ENCODE results near the gene SLC43A2.

Gene SLC43A2

DNA sequence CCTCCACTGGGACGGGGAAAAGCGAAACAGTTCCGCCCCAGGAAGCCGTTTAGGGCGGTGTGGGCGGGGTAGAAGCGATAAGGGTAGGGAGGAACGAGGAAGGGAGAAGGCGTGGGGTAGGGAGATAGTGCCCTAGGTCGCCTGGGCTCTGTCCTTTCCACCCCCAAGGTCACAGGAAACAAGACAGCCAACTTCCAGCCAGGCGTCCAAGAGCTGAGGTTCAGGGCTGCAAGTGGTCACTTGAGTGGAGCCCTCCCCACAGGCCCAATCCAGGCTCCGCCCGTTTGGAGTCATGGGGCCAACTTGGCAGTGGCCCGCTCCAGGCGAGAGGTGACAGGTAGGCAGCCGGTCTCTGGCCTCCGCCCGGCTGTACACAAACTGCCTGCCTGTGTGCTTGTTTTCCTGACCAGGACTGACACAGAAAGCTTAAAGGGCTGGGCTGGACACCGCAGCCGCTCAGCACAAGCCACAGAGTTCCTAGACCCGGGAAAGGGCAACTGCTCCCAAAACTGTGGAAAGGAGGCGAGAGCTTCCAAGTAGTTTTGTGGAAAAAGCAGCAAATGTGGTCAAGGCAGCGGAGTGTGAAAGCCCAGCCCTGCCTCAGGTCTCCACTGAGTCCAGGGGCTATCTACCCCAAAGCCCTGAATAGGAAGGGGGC is 21.3 kb upstream of the SLC43A2 start, which contains the start of gene RILP:
Gene RILP, minus strand, starts transcription at position 23 of the 658 bp plus-strand sequence. CDS start 62 bp downstream, outside the sequence.
- Histone ChIP-seq H3K9ac (ENCODE audit: low read depth, low read length) (peak within 1 kb of the TSS; percentile 11; the same call in 1 of the 2 replicates), H3K4me3 (ENCODE audit: low read depth, low read length) (peak within 1 kb of the TSS; percentile 71), H3K36me3 (ENCODE audit: control insufficient read depth, insufficient read depth, low read length) (peaks cover 50% of the 10 kb centered on the region), H3K27me3 (ENCODE audit: control insufficient read depth, insufficient read depth, low read length) (no peaks in the 10 kb centered on the region), H3K27ac (ENCODE audit: low read depth, low read length) (peak within 1 kb of the TSS; percentile 87), H3K4me1 (ENCODE audit: control insufficient read depth, insufficient read depth, low read length) (peaks cover 24% of the 10 kb centered on the region), H3K9me3 (ENCODE audit: control insufficient read depth, insufficient read depth, low read length) (no peaks in the 10 kb centered on the region)

DNA sequence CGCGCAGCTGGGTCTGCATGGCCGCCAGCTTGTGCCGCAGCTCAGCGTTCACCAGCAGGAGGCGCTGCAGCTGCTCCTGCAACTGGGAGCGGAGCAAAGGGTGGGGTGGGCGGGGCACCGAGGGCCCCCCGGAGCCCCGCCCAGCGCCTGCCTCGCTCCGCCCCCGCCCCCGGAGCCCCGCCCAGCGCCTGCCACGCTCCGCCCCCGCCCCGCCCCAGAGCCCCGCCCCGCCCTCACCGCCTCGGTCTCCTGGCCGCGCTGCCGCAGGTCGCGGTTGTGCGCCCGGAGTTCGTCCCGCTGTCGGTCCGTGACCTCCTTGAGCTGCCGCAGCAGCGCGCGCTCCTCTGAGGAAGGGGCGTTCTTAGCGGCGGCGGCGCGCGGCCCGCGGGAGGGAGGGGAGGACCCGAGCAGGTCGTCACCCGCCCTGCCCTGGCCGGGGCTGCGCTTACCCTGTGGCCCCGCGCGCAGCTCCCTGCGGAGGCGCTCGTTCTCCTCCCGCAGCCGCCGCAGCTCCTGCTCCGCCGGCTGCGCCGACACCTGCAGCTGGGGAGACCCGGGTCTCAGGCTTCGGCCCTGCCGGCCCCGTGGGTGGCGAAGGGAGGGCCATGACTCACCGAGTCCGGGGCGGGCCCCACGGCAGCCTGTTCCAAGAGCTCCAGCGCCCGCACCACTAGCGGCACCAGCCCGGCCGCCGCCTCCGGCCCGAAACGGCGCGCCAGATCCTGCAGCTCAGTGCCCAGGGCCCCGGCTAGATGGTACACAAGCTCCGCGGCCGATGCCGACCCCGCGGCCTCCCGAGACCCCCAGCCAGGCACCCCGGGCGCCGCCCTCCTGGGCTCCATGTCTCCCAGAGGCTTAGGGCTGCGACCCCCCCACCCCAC is 20.6 kb upstream of the SLC43A2 start:
- H3K4me3 ChIP-seq (ENCODE audit: low read depth, low read length): peak overlapping the region; percentile 71
- H3K27me3 ChIP-seq (ENCODE audit: control insufficient read depth, insufficient read depth, low read length): peaks cover 4% of the 10 kb centered on the region
- H3K9ac ChIP-seq (ENCODE audit: low read depth, low read length): no peak overlapping the region
- H3K27ac ChIP-seq (ENCODE audit: low read depth, low read length): peak overlapping the region; percentile 87
- no peaks in the 10 kb centered on the region for H3K9me3 ChIP-seq (ENCODE audit: control insufficient read depth, insufficient read depth, low read length)
- peaks cover 42% of the 10 kb centered on the region for H3K36me3 ChIP-seq (ENCODE audit: control insufficient read depth, insufficient read depth, low read length)
- peaks cover 32% of the 10 kb centered on the region for H3K4me1 ChIP-seq (ENCODE audit: control insufficient read depth, insufficient read depth, low read length)

GRCh38 chr17:1648173-1648962 is 19.7 kb upstream of the SLC43A2 start:
- Histone ChIP-seq H3K4me1 (ENCODE audit: control insufficient read depth, insufficient read depth, low read length) (peaks cover 36% of the 10 kb centered on the region), H3K36me3 (ENCODE audit: control insufficient read depth, insufficient read depth, low read length) (peaks cover 34% of the 10 kb centered on the region), H3K4me3 (ENCODE audit: low read depth, low read length) (peak overlapping the region; percentile 71), H3K27me3 (ENCODE audit: control insufficient read depth, insufficient read depth, low read length) (peaks cover 11% of the 10 kb centered on the region), H3K27ac (ENCODE audit: low read depth, low read length) (peak overlapping the region; percentile 28), H3K9me3 (ENCODE audit: control insufficient read depth, insufficient read depth, low read length) (no peaks in the 10 kb centered on the region), H3K9ac (ENCODE audit: low read depth, low read length) (peak overlapping the region; percentile 11; the same call in 1 of the 2 replicates)

DNA sequence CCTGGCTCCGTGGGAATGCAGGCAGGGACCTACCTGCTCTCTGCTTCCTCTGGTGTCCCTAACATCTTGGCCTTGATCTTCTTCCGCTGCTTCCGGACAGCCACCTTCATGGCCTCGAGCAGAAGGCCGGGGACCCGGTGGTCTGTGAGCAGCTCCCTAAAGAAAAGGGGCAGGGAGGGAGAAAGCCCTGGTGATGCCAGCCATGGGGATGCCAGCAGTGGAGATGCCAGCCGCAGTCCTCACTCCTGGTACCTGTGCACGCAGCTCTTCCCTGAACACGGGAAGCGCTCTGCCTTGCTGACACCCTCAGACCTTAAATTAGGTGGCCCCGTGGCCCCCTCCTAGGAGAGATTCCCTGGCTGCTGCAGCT is 19.2 kb upstream of the SLC43A2 start:
- H3K27ac ChIP-seq (ENCODE audit: low read depth, low read length): no peak overlapping the region
- H3K4me1 ChIP-seq (ENCODE audit: control insufficient read depth, insufficient read depth, low read length): peaks cover 36% of the 10 kb centered on the region
- no peak overlapping the region for H3K4me3 ChIP-seq (ENCODE audit: low read depth, low read length)
- peaks cover 28% of the 10 kb centered on the region for H3K36me3 ChIP-seq (ENCODE audit: control insufficient read depth, insufficient read depth, low read length)
- no peak overlapping the region for H3K9ac ChIP-seq (ENCODE audit: low read depth, low read length)
- H3K27me3 ChIP-seq (ENCODE audit: control insufficient read depth, insufficient read depth, low read length): peaks cover 11% of the 10 kb centered on the region
- H3K9me3 ChIP-seq (ENCODE audit: control insufficient read depth, insufficient read depth, low read length): no peaks in the 10 kb centered on the region

GRCh38 chr17:1646199-1646875 is 17.7 kb upstream of the SLC43A2 start:
- Histone ChIP-seq H3K9me3 (ENCODE audit: control insufficient read depth, insufficient read depth, low read length) (no peaks in the 10 kb centered on the region), H3K4me3 (ENCODE audit: low read depth, low read length) (no peak overlapping the region), H3K27ac (ENCODE audit: low read depth, low read length) (no peak overlapping the region), H3K9ac (ENCODE audit: low read depth, low read length) (no peak overlapping the region), H3K4me1 (ENCODE audit: control insufficient read depth, insufficient read depth, low read length) (peaks cover 36% of the 10 kb centered on the region), H3K36me3 (ENCODE audit: control insufficient read depth, insufficient read depth, low read length) (peaks cover 14% of the 10 kb centered on the region), H3K27me3 (ENCODE audit: control insufficient read depth, insufficient read depth, low read length) (peaks cover 11% of the 10 kb centered on the region)

DNA sequence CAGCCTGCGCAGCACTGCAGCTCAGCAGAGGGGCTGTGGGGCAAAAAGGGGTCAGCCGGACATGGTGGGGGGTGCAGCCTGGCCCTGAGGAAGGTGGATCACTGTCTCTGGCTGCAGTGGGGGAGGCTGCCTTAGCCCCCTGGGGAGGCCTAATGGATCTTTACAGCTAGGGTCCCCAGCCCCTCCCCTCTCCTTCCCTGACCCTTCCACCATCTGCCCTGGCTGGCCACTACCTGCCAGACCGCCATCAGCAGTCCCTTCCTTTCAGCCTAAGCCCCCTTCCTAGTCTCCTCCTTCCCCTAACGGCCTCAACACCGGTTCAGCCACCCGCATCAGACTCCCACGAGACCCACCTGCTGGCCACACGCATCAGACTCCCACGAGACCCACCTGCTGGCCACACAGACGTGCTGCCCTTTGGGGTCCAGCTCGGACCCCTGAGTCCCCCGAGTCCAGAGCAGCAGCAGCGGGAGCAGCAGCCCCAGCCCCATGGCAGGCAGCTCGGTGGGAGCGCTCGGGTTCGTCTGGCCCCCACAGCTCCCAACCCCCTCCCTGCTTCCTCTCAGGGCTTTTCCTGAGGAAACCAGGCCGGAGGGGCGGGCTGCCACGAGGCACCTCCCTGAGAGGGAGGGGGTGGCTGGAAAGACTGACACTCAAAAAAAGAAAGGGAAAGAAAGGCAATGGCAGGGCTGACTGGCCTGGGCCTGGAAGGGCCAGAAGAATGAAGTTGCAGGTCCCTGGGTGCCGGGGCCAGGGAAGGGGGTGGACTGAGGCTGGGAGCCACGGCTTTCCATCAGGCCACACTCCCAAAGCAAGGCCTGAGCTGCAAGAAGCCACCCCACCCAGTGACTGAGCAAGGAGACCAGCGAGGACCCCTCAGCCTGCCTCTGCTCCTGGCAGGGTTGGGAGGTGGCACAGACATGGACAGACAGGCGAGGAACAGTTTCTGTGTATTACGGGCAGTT is 16.9 kb upstream of the SLC43A2 start, which contains the start of gene SCARF1:
Gene SCARF1, minus strand, starts transcription at position 526 of the 965 bp plus-strand sequence. Its CDS starts 35 bp downstream, at position 491.
- H3K27ac ChIP-seq (ENCODE audit: low read depth, low read length): no peak within 1 kb of the TSS
- H3K9ac ChIP-seq (ENCODE audit: low read depth, low read length): no peak within 1 kb of the TSS
- peaks cover 36% of the 10 kb centered on the region for H3K4me1 ChIP-seq (ENCODE audit: control insufficient read depth, insufficient read depth, low read length)
- peaks cover 5% of the 10 kb centered on the region for H3K36me3 ChIP-seq (ENCODE audit: control insufficient read depth, insufficient read depth, low read length)
- H3K27me3 ChIP-seq (ENCODE audit: control insufficient read depth, insufficient read depth, low read length): peaks cover 11% of the 10 kb centered on the region
- H3K4me3 ChIP-seq (ENCODE audit: low read depth, low read length): no peak within 1 kb of the TSS
- no peaks in the 10 kb centered on the region for H3K9me3 ChIP-seq (ENCODE audit: control insufficient read depth, insufficient read depth, low read length)

DNA sequence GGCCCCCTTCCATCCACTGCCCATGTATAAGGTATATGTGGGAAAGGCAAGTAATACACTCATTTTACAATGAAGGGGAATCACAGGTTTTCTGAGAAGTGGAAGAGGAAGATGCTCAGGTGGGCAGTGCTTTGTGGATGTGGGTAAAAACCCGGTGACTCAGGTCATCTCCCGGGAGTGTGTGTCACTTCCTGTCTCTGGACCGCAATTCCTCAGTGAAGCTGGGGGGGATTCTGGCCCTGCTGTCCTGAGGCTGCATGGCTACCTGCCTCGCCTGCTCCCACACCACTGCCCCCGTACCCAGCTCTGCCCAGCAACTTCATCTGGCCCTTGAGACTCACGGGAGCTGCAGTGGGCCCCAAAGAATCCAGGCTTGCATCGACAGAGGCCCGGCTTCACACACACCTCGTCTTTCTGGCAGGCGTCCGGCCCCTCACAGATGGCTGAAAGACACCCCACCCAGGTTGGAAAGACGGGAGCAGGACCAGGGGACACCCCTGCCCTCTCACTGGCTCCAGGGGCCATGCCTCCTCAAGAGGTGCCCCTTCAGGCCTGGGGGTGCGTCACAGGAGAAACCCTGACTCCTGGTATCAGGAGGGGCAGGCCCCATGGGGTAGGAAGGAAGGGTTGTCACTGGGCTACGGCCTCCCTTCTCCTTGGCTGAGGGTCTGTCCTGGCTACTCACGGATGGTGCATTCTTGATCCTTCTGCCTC is 16.0 kb upstream of the SLC43A2 start:
- Histone ChIP-seq H3K4me1 (ENCODE audit: control insufficient read depth, insufficient read depth, low read length) (peaks cover 32% of the 10 kb centered on the region), H3K27ac (ENCODE audit: low read depth, low read length) (no peak overlapping the region), H3K27me3 (ENCODE audit: control insufficient read depth, insufficient read depth, low read length) (peaks cover 11% of the 10 kb centered on the region), H3K36me3 (ENCODE audit: control insufficient read depth, insufficient read depth, low read length) (no peaks in the 10 kb centered on the region), H3K9me3 (ENCODE audit: control insufficient read depth, insufficient read depth, low read length) (no peaks in the 10 kb centered on the region), H3K4me3 (ENCODE audit: low read depth, low read length) (no peak overlapping the region), H3K9ac (ENCODE audit: low read depth, low read length) (no peak overlapping the region)

DNA sequence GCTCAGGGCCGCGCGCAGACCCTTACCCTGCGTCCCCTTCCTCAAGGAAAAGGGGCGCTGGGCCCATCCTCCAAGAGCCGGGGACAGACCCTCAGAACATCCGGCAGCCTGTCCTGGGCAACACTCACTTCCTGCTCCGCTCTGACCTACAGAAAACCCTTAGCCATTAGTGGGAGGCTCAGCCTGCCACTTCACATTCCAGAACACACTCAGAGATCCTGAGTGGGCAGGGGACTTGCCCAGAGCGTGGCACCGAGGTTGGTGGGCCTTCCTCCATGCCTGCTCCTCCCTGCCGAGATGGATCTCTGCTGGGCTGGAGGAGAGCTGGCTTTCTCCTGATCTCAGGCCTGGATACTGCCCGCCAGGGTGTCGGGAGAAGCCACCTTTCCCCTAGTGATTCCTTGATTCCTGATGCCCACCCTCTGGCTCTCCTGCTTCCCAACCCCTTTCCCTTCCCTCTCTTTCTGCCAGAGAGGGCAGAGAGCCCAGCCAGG is 15.4 kb upstream of the SLC43A2 start:
- no peaks in the 10 kb centered on the region for H3K36me3 ChIP-seq (ENCODE audit: control insufficient read depth, insufficient read depth, low read length)
- H3K9me3 ChIP-seq (ENCODE audit: control insufficient read depth, insufficient read depth, low read length): no peaks in the 10 kb centered on the region
- H3K4me1 ChIP-seq (ENCODE audit: control insufficient read depth, insufficient read depth, low read length): peaks cover 35% of the 10 kb centered on the region
- H3K4me3 ChIP-seq (ENCODE audit: low read depth, low read length): peak overlapping the region; percentile 64; the same call in 1 of the 2 replicates
- no peak overlapping the region for H3K27ac ChIP-seq (ENCODE audit: low read depth, low read length)
- peaks cover 11% of the 10 kb centered on the region for H3K27me3 ChIP-seq (ENCODE audit: control insufficient read depth, insufficient read depth, low read length)
- H3K9ac ChIP-seq (ENCODE audit: low read depth, low read length): no peak overlapping the region

DNA sequence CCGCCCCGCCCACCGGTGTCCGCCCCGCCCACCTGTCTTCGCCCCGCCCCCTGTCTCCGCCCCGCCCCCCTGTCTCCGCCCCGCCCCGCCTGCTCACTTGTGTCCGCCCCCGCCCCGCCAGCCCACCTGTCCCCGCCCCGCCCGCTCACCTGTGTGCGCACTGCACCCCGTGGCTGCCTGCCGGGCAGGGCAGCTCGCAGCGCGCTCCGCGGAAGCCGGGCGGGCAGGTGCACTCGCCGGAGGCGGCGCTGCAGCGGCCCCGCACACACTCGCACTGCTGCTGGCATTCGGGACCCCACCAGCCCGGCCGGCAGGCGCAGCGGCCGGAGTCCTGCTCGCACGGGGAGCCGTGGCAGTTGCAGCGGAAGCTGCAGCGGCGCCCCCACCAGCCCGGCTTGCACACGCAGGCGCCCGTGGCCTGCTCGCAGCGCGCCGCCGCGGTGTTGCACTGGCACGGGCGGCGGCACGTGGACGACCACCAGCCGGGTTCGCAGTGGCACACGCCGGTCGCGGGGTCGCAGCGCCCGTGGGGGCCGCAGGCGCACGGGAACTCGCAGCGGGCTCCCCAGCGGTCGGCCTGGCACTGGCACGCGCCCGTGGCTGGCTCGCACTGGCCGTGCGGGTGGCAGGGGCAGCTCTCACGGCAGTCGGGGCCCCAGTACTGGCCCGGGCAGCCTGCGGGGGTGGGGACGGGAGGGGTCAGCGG is 14.8 kb upstream of the SLC43A2 start:
- no peak overlapping the region for H3K9ac ChIP-seq (ENCODE audit: low read depth, low read length)
- no peaks in the 10 kb centered on the region for H3K36me3 ChIP-seq (ENCODE audit: control insufficient read depth, insufficient read depth, low read length)
- H3K4me3 ChIP-seq (ENCODE audit: low read depth, low read length): peak overlapping the region; percentile 64; the same call in 1 of the 2 replicates
- peaks cover 11% of the 10 kb centered on the region for H3K27me3 ChIP-seq (ENCODE audit: control insufficient read depth, insufficient read depth, low read length)
- H3K27ac ChIP-seq (ENCODE audit: low read depth, low read length): no peak overlapping the region
- no peaks in the 10 kb centered on the region for H3K9me3 ChIP-seq (ENCODE audit: control insufficient read depth, insufficient read depth, low read length)
- peaks cover 35% of the 10 kb centered on the region for H3K4me1 ChIP-seq (ENCODE audit: control insufficient read depth, insufficient read depth, low read length)

Measured in HUES48 (cell line).